H9 (cell line): ENCODE measurements around the gene ARHGAP26. TPM values are rescaled to one million over a fixed set of nuclear protein-coding genes. Genes with fewer than 3 reads are reported as not detected.

Source experiments
- DNase-seq: peaks from one replicate; pipeline ENCODE4 v3.0.0-alpha.2; 2017
- H2AFZ ChIP-seq: one replicate; pipeline ENCODE4 v1.6.1; 2013; ENCODE audit warnings: mild to moderate bottlenecking, low read length, control low read depth, moderate library complexity
- H2AK5ac ChIP-seq: 2 replicates; pipeline ENCODE4 v1.6.1; 2013; ENCODE audit warnings: low read length, control low read depth, mixed read lengths; ENCODE audit not compliant: insufficient read length
- H2BK120ac ChIP-seq: one replicate; pipeline ENCODE4 v1.6.1; 2013; ENCODE audit warnings: low read depth, mild to moderate bottlenecking, low read length, control low read depth, inconsistent platforms; ENCODE audit not compliant: poor library complexity, severe bottlenecking
- H2BK12ac ChIP-seq: 2 replicates; pipeline ENCODE4 v1.6.1; 2013; ENCODE audit warnings: low read length, control low read depth, mixed read lengths, low read depth; ENCODE audit not compliant: insufficient read length
- H2BK15ac ChIP-seq: 2 replicates; pipeline ENCODE4 v1.6.1; 2013; ENCODE audit warnings: low read depth, low read length, control low read depth
- H2BK20ac ChIP-seq: one replicate; pipeline ENCODE4 v1.6.1; 2013; ENCODE audit warnings: low read depth, mild to moderate bottlenecking, low read length, control low read depth, inconsistent platforms; ENCODE audit not compliant: poor library complexity, severe bottlenecking
- H2BK5ac ChIP-seq: 2 replicates; pipeline ENCODE4 v1.6.1; 2013; ENCODE audit warnings: low read length, control low read depth, mixed read lengths; ENCODE audit not compliant: insufficient read length
- H3K14ac ChIP-seq: 2 replicates; pipeline ENCODE4 v1.6.1; 2013; ENCODE audit warnings: low read length, control low read depth; ENCODE audit not compliant: insufficient read depth
- H3K18ac ChIP-seq: 2 replicates; pipeline ENCODE4 v1.6.1; 2013; ENCODE audit warnings: low read depth, mild to moderate bottlenecking, mixed read lengths, low read length, control low read depth; ENCODE audit not compliant: insufficient read length
- H3K23ac ChIP-seq: 2 replicates; pipeline ENCODE4 v1.6.1; 2013; ENCODE audit warnings: low read length, control low read depth, mixed read lengths, low read depth; ENCODE audit not compliant: insufficient read length
- H3K23me2 ChIP-seq: 2 replicates; pipeline ENCODE4 v1.6.1; 2013; ENCODE audit warnings: low read depth, mild to moderate bottlenecking, mixed read lengths, low read length, control low read depth; ENCODE audit not compliant: insufficient read length, poor library complexity, severe bottlenecking
- H3K27ac ChIP-seq: 2 replicates; pipeline ENCODE4 v1.5.1; 2013; ENCODE audit warnings: low read length, control low read depth, mixed read lengths, low read depth; ENCODE audit not compliant: insufficient read length
- H3K27me3 ChIP-seq: 2 replicates; pipeline ENCODE4 v1.6.1; 2013; ENCODE audit warnings: low read length, control low read depth, inconsistent platforms; ENCODE audit not compliant: insufficient read depth
- H3K4ac ChIP-seq: 2 replicates; pipeline ENCODE4 v1.6.1; 2013; ENCODE audit warnings: low read depth, mild to moderate bottlenecking, control low read depth, inconsistent platforms, low read length, moderate library complexity
- H3K4me1 ChIP-seq: 2 replicates; pipeline ENCODE4 v1.6.1; 2013; ENCODE audit warnings: low read length, control low read depth, inconsistent platforms; ENCODE audit not compliant: insufficient read depth
- H3K4me2 ChIP-seq: 2 replicates; pipeline ENCODE4 v1.6.1; 2013; ENCODE audit warnings: low read length, control low read depth, mixed read lengths; ENCODE audit not compliant: insufficient read length, insufficient read depth
- H3K56ac ChIP-seq: 2 replicates; pipeline ENCODE4 v1.6.1; 2013; ENCODE audit warnings: low read depth, mild to moderate bottlenecking, mixed read lengths, low read length, control low read depth; ENCODE audit not compliant: insufficient read length
- H3K79me1 ChIP-seq: 2 replicates; pipeline ENCODE4 v1.6.1; 2013; ENCODE audit warnings: low read depth, mild to moderate bottlenecking, moderate library complexity, low read length, control low read depth, inconsistent platforms; ENCODE audit not compliant: insufficient read depth, poor library complexity, severe bottlenecking
- H3K79me2 ChIP-seq: 2 replicates; pipeline ENCODE4 v1.6.1; 2013; ENCODE audit warnings: low read length, control low read depth, inconsistent platforms; ENCODE audit not compliant: insufficient read depth
- H3K9ac ChIP-seq: 2 replicates; pipeline ENCODE4 v1.6.1; 2013; ENCODE audit warnings: low read length, control low read depth, mixed read lengths; ENCODE audit not compliant: insufficient read length; ENCODE audit errors: extremely low read depth
- H3K9me3 ChIP-seq: one replicate; pipeline ENCODE4 v1.6.1; 2013; ENCODE audit warnings: low read depth, low read length, inconsistent platforms; ENCODE audit not compliant: control insufficient read depth
- H3T11ph ChIP-seq: one replicate; pipeline ENCODE4 v1.6.1; 2013; ENCODE audit warnings: mild to moderate bottlenecking, low read length, control low read depth, inconsistent platforms
- H4K20me1 ChIP-seq: one replicate; pipeline ENCODE4 v1.6.1; 2013; ENCODE audit not compliant: control insufficient read depth, insufficient read length, insufficient read depth
- H4K5ac ChIP-seq: 2 replicates; pipeline ENCODE4 v1.6.1; 2013; ENCODE audit warnings: low read depth, mild to moderate bottlenecking, mixed read lengths, low read length, control low read depth; ENCODE audit not compliant: insufficient read length
- H4K8ac ChIP-seq: replicated peaks from 2 replicates; pipeline ENCODE4 v1.6.1; 2013; ENCODE audit warnings: low read length, control low read depth, mixed read lengths, low read depth; ENCODE audit not compliant: insufficient read length
- H4K91ac ChIP-seq: 2 replicates; pipeline ENCODE4 v1.6.1; 2013; ENCODE audit warnings: low read depth, mild to moderate bottlenecking, moderate library complexity, mixed read lengths, low read length, control low read depth; ENCODE audit not compliant: insufficient read length
- H3K27ac Mint-ChIP-seq, 3 experiments: 2 replicates in 2 of 3; 3 replicates in 1 of 3; pipeline ENCODE4 v1.8.0; 2020 to 2021; ENCODE audit warnings: mixed read lengths in 3 of 3, mild to moderate bottlenecking in 1 of 3, moderate library complexity in 1 of 3
- H3K27me3 Mint-ChIP-seq: 2 replicates; pipeline ENCODE4 v1.8.0; 2021; ENCODE audit warnings: low read depth, mild to moderate bottlenecking, moderate library complexity, mixed read lengths
- H3K36me3 Mint-ChIP-seq, 3 experiments: 2 replicates in 2 of 3; 3 replicates in 1 of 3; pipeline ENCODE4 v1.8.0; 2020 to 2021; ENCODE audit warnings: low read depth in 3 of 3, mixed read lengths in 3 of 3; ENCODE audit not compliant: insufficient read depth in 1 of 3
- H3K4me1 Mint-ChIP-seq, 2 experiments: 2 replicates each; pipeline ENCODE4 v1.8.0; 2020; ENCODE audit warnings: mixed read lengths in 2 of 2
- H3K4me3 Mint-ChIP-seq, 2 experiments: 2 replicates in 1 of 2; 3 replicates in 1 of 2; pipeline ENCODE4 v1.8.0; 2020 to 2021; ENCODE audit warnings: mild to moderate bottlenecking in 2 of 2, mixed read lengths in 2 of 2, moderate library complexity in 1 of 2
- H3K9me3 Mint-ChIP-seq, 2 experiments: 2 replicates in 1 of 2; 3 replicates in 1 of 2; pipeline ENCODE4 v1.8.0; 2020; ENCODE audit warnings: mild to moderate bottlenecking in 2 of 2, mixed read lengths in 2 of 2, moderate library complexity in 1 of 2
- CTCF ChIP-seq: fragments of 200-600 bp; sonication (generic); conservative IDR thresholded peaks from 3 replicates; pipeline ENCODE4 v1.8.0; 2021; ENCODE audit warnings: antibody characterized with exemption, mild to moderate bottlenecking
- WGBS: extraction: QIAGEN DNeasy Blood & Tissue Kit; methylation state at CpG from one replicate; pipeline ENCODE4 v1.1.7; 2013; ENCODE audit warnings: missing lambda C conversion rate, low lambda C conversion rate, mixed read lengths; ENCODE audit not compliant: insufficient read length; ENCODE audit errors: extremely low coverage; 5-methylcytosine and 5-hydroxymethylcytosine counted together
- total RNA-seq: library from RNA; stranded (reverse); gene quantifications from 2 replicates; pipeline ENCODE4 v1.2.1, GENCODE V29; 2021

ARHGAP26 gene
- total RNA-seq, 1 experiment from 2014 or later = 13.8 TPM

GRCh38 chr5:142737179-142737578 is 33.0 kb upstream of the ARHGAP26 start:
- Histone ChIP-seq H3K79me1 (no peaks in the 10 kb centered on the region), H2BK5ac (no peak overlapping the region), H3T11ph (no peak overlapping the region), H3K9ac (no peak overlapping the region), H3K27ac (no peak overlapping the region), H3K23ac (no peak overlapping the region), H3K56ac (no peak overlapping the region), H2BK120ac (no peak overlapping the region), H3K4me2 (no peak overlapping the region), H3K4ac (no peak overlapping the region), H2BK20ac (no peak overlapping the region), H2BK12ac (no peak overlapping the region), H2AFZ (no peak overlapping the region), H3K18ac (no peak overlapping the region), H2AK5ac (no peak overlapping the region), H4K5ac (no peak overlapping the region), H3K4me1 (peaks cover 2% of the 10 kb centered on the region; the same call in 1 of the 2 replicates), H2BK15ac (no peak overlapping the region), H3K14ac (no peak overlapping the region), H3K79me2 (no peaks in the 10 kb centered on the region), H4K91ac (no peak overlapping the region), H4K8ac (no peak overlapping the region), H3K9me3 (no peaks in the 10 kb centered on the region), H3K27me3 (no peaks in the 10 kb centered on the region), H3K23me2 (no peaks in the 10 kb centered on the region), H4K20me1 (no peaks in the 10 kb centered on the region)
- DNase-seq = no peak
- Mint-ChIP-seq H3K9me3 (no peaks in the 10 kb centered on the region), H3K4me3 (no peak overlapping the region), H3K27ac (peak overlapping the region in 1 of 3 experiments; percentile 29; a peak in 1 of 7 replicates), H3K36me3 (peaks cover 0 to 9% (median 0%) of the 10 kb centered on the region in 3 experiments; a peak in 1 of 7 replicates), H3K4me1 (peaks cover 11 to 23% of the 10 kb centered on the region in 2 experiments), H3K27me3 (no peaks in the 10 kb centered on the region)
- TF ChIP-seq CTCF = no peak
- WGBS = no CpG with 5 or more reads among the region's 5 CpGs
